ENCODE results near the gene PHACTR3. TPM values are rescaled to one million over a fixed set of nuclear protein-coding genes. Genes with fewer than 3 reads are reported as not detected.
A peak's percentile ranks its signal among the peaks of the same experiment; 100 is the strongest.

Gene PHACTR3
- total and polyA plus RNA-seq, 2 of the 8 experiments (the other 6 are each of a cell fraction or from before 2014, with no cell fraction given) = 0.05 to 0.13 TPM

- 69% methylated on average over 15 of the region's 21 CpGs; no CpG with 5 or more reads in 1 of the 2 experiments for WGBS, 2 experiments (ENCODE audit: extremely low coverage in 1 of 2, insufficient coverage in 1 of 2, insufficient read length in 1 of 2, insufficient replicate concordance in 2 of 2, low coverage in 1 of 2, low lambda C conversion rate in 2 of 2, missing lambda C conversion rate in 1 of 2)
- no peak overlapping the region for H3K4ac ChIP-seq (replicated peaks; ENCODE audit: insufficient read length, low read depth, low read length)
- H3K56ac ChIP-seq (replicated peaks; ENCODE audit: insufficient read length, low read depth, low read length) = no peak overlapping the region
- H3K36me3 ChIP-seq (ENCODE audit: control insufficient read depth in 2 of 4, insufficient read depth in 4 of 4, low read length in 3 of 4) = no peaks in the 10 kb centered on the region
- no peak overlapping the region for H3K27ac ChIP-seq (ENCODE audit: low read depth, low read length)
- no peak overlapping the region for H2BK15ac ChIP-seq (ENCODE audit: low read length)
- DNase-seq (ENCODE audit: low read depth in 1 of 2, low spot score in 2 of 2) (peak; percentile 23 to 84), FAIRE-seq (no peak)
- H4K8ac ChIP-seq (ENCODE audit: extremely low read depth, insufficient read depth, low read length) = no peak overlapping the region
- H3K4me2 ChIP-seq (ENCODE audit: insufficient read depth in 1 of 2, low read depth in 2 of 2, low read length in 2 of 2) = no peak overlapping the region
- H3K4me3 ChIP-seq (ENCODE audit: extremely low read depth in 1 of 4, insufficient read depth in 2 of 4, low read depth in 3 of 4, low read length in 4 of 4) = no peak overlapping the region
- H3K4me1 ChIP-seq (replicated peaks in 1 of 4; ENCODE audit: control insufficient read depth in 3 of 4, insufficient read depth in 4 of 4, low read length in 3 of 4) = no peaks in the 10 kb centered on the region
- no peak overlapping the region for H3K14ac ChIP-seq (ENCODE audit: insufficient read length)
- POLR2A ChIA-PET (ENCODE audit: partially characterized antibody) = no interaction called here
- CTCF ChIA-PET (ENCODE audit: partially characterized antibody) = no interaction called here
- no peak overlapping the region for H3K23ac ChIP-seq (ENCODE audit: insufficient read length)
- TF ChIP-seq CTCF (IDR thresholded peaks at IDR 0.05; ENCODE audit: control extremely low read depth in 1 of 3, insufficient read depth in 1 of 3, low read depth in 1 of 3, low read length in 3 of 3) (peak; percentile 42 to 51 (median 47)), RAD21 (IDR thresholded peaks at IDR 0.05 in 1 of 2, conservative IDR thresholded peaks at IDR 0.05 in 1 of 2; ENCODE audit: low read depth in 2 of 2, low read length in 2 of 2) (peak; percentile 54 to 66), EP300 (IDR thresholded peaks at IDR 0.05; ENCODE audit: borderline replicate concordance in 1 of 2, low read depth in 2 of 2, low read length in 2 of 2) (no peak), TAF7 (optimal IDR thresholded peaks at IDR 0.05; ENCODE audit: borderline replicate concordance, low read depth, low read length) (no peak), SIX5 (IDR thresholded peaks at IDR 0.05; ENCODE audit: low read depth, low read length) (no peak), NANOG (IDR thresholded peaks at IDR 0.05; ENCODE audit: insufficient read depth, low read depth, low read length, poor library complexity, severe bottlenecking) (no peak)
- no peak overlapping the region for H2BK12ac ChIP-seq (ENCODE audit: low read depth, low read length)
- H3K9ac ChIP-seq (replicated peaks in 1 of 4; ENCODE audit: extremely low read depth in 1 of 4, low read depth in 3 of 4, low read length in 3 of 4) = no peak overlapping the region
- H3K79me2 ChIP-seq (ENCODE audit: control insufficient read depth in 1 of 2, insufficient read depth in 2 of 2, low read length in 2 of 2) = no peaks in the 10 kb centered on the region
- H2BK5ac ChIP-seq (ENCODE audit: low read depth, low read length) = no peak overlapping the region
- no peak overlapping the region for H2BK120ac ChIP-seq (replicated peaks; ENCODE audit: low read depth, low read length)
- no peak overlapping the region for H2AK5ac ChIP-seq (ENCODE audit: low read depth, low read length)
- H2BK20ac ChIP-seq (ENCODE audit: low read length) = no peak overlapping the region
- H3K9me3 ChIP-seq (ENCODE audit: insufficient read depth in 2 of 2, low read depth in 1 of 2, low read length in 1 of 2) = peaks cover 83 to 97% of the 10 kb centered on the region in 2 experiments
- H4K91ac ChIP-seq (replicated peaks; ENCODE audit: insufficient read length, low read length) = no peak overlapping the region
- H3K18ac ChIP-seq (ENCODE audit: extremely low read depth, low read length) = no peak overlapping the region
- H4K5ac ChIP-seq (ENCODE audit: insufficient read length, low read depth, low read length) = no peak overlapping the region
- no peaks in the 10 kb centered on the region for H3K79me1 ChIP-seq (ENCODE audit: low read depth, low read length)
- no peaks in the 10 kb centered on the region for H3K23me2 ChIP-seq (ENCODE audit: low read depth, low read length)
- H2AFZ ChIP-seq (ENCODE audit: low read length) = no peak overlapping the region
- H4K20me1 ChIP-seq (replicated peaks in 1 of 2; ENCODE audit: control insufficient read depth in 1 of 2, insufficient read depth in 2 of 2, low read length in 2 of 2) = no peaks in the 10 kb centered on the region
- H3K27me3 ChIP-seq (replicated peaks in 1 of 4; ENCODE audit: control insufficient read depth in 3 of 4, extremely low read depth in 1 of 4, insufficient read depth in 3 of 4, low read length in 3 of 4) = no peaks in the 10 kb centered on the region; a peak in 1 of 7 replicates
Observed at GRCh38 chr20:59751075-59751711, 146.9 kb downstream of the PHACTR3 start.
